HepG2 (cell line): Measurements from ENCODE around the gene RASSF4. TPM values are rescaled to one million over a fixed set of nuclear protein-coding genes. Genes with fewer than 3 reads are reported as not detected.

Source experiments
- AHR ChIP-seq: IDR thresholded peaks from 2 replicates; pipeline ENCODE4 v1.6.1; 2018; ENCODE audit warnings: missing genetic modification reagents, missing compliant biosample characterization
- BHLHE40 ChIP-seq: IDR thresholded peaks from 2 replicates; pipeline ENCODE4 v1.6.1; 2011; ENCODE audit warnings: low read length, improper control_type of control experiment
- CBFB ChIP-seq: sonication (generic); formaldehyde crosslinking; IDR thresholded peaks from 2 replicates; pipeline ENCODE4 v1.4.0; 2020; ENCODE audit warnings: missing genetic modification reagents
- EEA1 ChIP-seq: sonication (generic); formaldehyde crosslinking; IDR thresholded peaks from 2 replicates; pipeline ENCODE4 v1.5.1; 2020; ENCODE audit warnings: mild to moderate bottlenecking, missing genetic modification reagents, borderline replicate concordance
- EZH2 ChIP-seq: conservative IDR thresholded peaks from 2 replicates; pipeline ENCODE4 v1.6.1; 2012; ENCODE audit warnings: mild to moderate bottlenecking, low read depth, low read length, moderate library complexity
- NBN ChIP-seq: fragments of 450-650 bp; conservative IDR thresholded peaks from 2 replicates; pipeline ENCODE4 v1.6.1; 2017
- PHF5A ChIP-seq: IDR thresholded peaks from one replicate; pipeline ENCODE4 v1.6.1; 2018; ENCODE audit warnings: low read depth, missing genetic modification reagents; ENCODE audit not compliant: unreplicated experiment
- PPARG ChIP-seq: conservative IDR thresholded peaks from 2 replicates; pipeline ENCODE4 v1.6.1; 2016; ENCODE audit warnings: missing biosample characterization, missing genetic modification reagents
- RELA ChIP-seq: sonication (generic); formaldehyde crosslinking; IDR thresholded peaks from 2 replicates; pipeline ENCODE4 v1.4.0; 2020; ENCODE audit warnings: missing genetic modification reagents
- RFXANK ChIP-seq: IDR thresholded peaks from 2 replicates; pipeline ENCODE4 v1.6.1; 2016
- SSRP1 ChIP-seq: IDR thresholded peaks from 2 replicates; pipeline ENCODE4 v1.6.1; 2016; ENCODE audit warnings: control low read depth
- ZFP82 ChIP-seq: sonication (generic); formaldehyde crosslinking; IDR thresholded peaks from 2 replicates; pipeline ENCODE4 v1.5.1; 2020; ENCODE audit warnings: mild to moderate bottlenecking, missing genetic modification reagents, borderline replicate concordance
- ZNF33B ChIP-seq: sonication (generic); formaldehyde crosslinking; IDR thresholded peaks from 2 replicates; pipeline ENCODE4 v1.5.1; 2020; ENCODE audit warnings: mild to moderate bottlenecking, missing genetic modification reagents
- ZNF558 ChIP-seq: sonication (generic); formaldehyde crosslinking; IDR thresholded peaks from 2 replicates; pipeline ENCODE4 v1.9.0; 2022; ENCODE audit warnings: mild to moderate bottlenecking, missing genetic modification reagents, borderline replicate concordance
- ZNF7 ChIP-seq: IDR thresholded peaks from 2 replicates; pipeline ENCODE4 v1.6.1; 2016; ENCODE audit warnings: missing biosample characterization, missing genetic modification reagents
- ZNF850 ChIP-seq: sonication (generic); formaldehyde crosslinking; conservative IDR thresholded peaks from 2 replicates; pipeline ENCODE4 v1.9.0; 2021; ENCODE audit warnings: mild to moderate bottlenecking, missing genetic modification reagents
- polyA plus RNA-seq, 8 experiments: library from polyadenylated mRNA; depleted of rRNA in 3 of 8; stranded (reverse) in 7 of 8; unstranded in 1 of 8; fragments of >200 nt; fragmentation: Illumina TruSeq in 4 of 8; extraction: Trizol in 4 of 8; gene quantifications; 2 replicates each; pipeline versions ENCODE4 v1.2.1 to v1.2.3, GENCODE V29; 2011 to 2016; ENCODE audit warnings: low read depth in 4 of 8, missing spikeins in 1 of 8, mixed read lengths in 1 of 8; ENCODE audit not compliant: insufficient read depth in 1 of 8
- total RNA-seq, 5 experiments: library from RNA; depleted of rRNA; stranded (reverse); fragments of >200 nt; fragmentation: Illumina TruSeq; extraction: Trizol; gene quantifications; 2 replicates each; pipeline ENCODE4 v1.2.3, GENCODE V29; 2016; ENCODE audit warnings: low read depth in 1 of 5
- TF ChIP-seq, protein P1 (sequence below): IDR thresholded peaks from 2 replicates; pipeline ENCODE4 v1.6.1; 2016; ENCODE audit warnings: low read depth, borderline replicate concordance
- TF ChIP-seq, protein P2 (sequence below): sonication (generic); formaldehyde crosslinking; IDR thresholded peaks from 2 replicates; pipeline ENCODE4 v1.8.1; 2023; ENCODE audit warnings: mild to moderate bottlenecking, missing genetic modification reagents, borderline replicate concordance
- TF ChIP-seq, protein P3 (sequence below): sonication (generic); formaldehyde crosslinking; IDR thresholded peaks from 2 replicates; pipeline ENCODE4 v1.4.0; 2020; ENCODE audit warnings: missing genetic modification reagents
- TF ChIP-seq, protein P4 (sequence below): IDR thresholded peaks from 2 replicates; pipeline ENCODE4 v1.6.1; 2016; ENCODE audit warnings: mild to moderate bottlenecking, missing biosample characterization, missing genetic modification reagents
- TF ChIP-seq, protein P5 (sequence below): IDR thresholded peaks from 2 replicates; pipeline ENCODE4 v1.6.1; 2016; ENCODE audit warnings: low read depth, missing genetic modification reagents, missing compliant biosample characterization

The RASSF4 gene
- total and polyA plus RNA-seq, 2 of the 13 experiments (the other 11 are each of a cell fraction or from before 2014, with no cell fraction given) = 34.0 to 51.7 TPM

DNA sequence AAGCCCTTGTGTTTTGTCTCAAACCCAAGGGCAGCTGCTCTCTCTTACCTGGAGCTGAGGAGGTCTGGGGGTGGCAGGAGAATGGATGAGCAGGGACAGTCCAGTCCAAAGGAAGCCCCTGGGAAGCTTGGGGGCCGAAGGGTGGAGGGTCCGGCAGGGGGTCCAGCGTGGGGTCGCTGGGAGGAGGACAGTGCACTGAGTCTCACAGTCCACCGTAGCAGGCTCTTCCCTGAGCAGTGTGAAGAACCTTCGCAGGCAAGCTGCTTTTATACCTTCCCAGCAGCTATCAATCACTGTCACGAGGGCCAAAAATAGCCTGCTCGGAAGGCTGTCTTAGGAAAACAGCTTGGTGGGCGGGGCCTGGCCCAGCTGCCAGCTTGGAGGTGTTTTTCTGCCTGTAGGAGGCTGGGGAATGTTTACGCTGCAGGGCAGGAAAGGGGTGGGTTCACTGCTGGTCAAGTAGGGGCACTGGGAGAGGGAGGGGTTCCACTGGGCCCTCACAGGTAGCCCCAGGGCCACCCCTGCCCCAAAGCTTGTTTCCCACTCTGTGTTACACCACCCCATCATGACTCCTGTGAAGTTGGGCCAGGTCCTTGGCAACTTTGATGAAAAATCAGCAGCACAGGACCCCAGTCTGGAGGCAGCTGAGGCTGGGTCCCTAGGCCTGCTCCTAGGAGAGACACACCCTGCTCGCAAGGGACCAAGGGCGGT lies 19.1 kb downstream of the RASSF4 start, which contains the start of gene DEPP1 (continued):
- TF ChIP-seq EEA1 (CRISPR knock-in tag) (peak; percentile 67; the same call in 1 of the 2 replicates), ZNF7 (CRISPR knock-in tag) (no peak), CBFB (CRISPR knock-in tag) (peak; percentile 71; the same call in 1 of the 2 replicates), ZNF850 (CRISPR knock-in tag) (no peak), PHF5A (CRISPR knock-in tag) (peak; percentile 89), ZNF558 (CRISPR knock-in tag) (peak; percentile 76; the same call in 1 of the 2 replicates), PPARG (CRISPR knock-in tag) (peak; percentile 90), ZNF33B (CRISPR knock-in tag) (peak; percentile 88; the same call in 1 of the 2 replicates), BHLHE40 (peak; percentile 53; the same call in 1 of the 2 replicates), AHR (CRISPR knock-in tag) (peak; percentile 93), EZH2 (no peak), ZFP82 (no peak), SSRP1 (CRISPR knock-in tag) (peak; percentile 96), NBN (no peak), RELA (CRISPR knock-in tag) (peak; percentile 60; the same call in 1 of the 2 replicates), RFXANK (CRISPR knock-in tag) (0 out of 2 replicates have a peak, but pooled peaks have one; percentile 77)
- TF ChIP-seq, protein P1, sequence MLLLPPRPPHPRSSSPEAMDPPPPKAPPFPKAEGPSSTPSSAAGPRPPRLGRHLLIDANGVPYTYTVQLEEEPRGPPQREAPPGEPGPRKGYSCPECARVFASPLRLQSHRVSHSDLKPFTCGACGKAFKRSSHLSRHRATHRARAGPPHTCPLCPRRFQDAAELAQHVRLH (CRISPR knock-in tag) = peak; percentile 97
- TF ChIP-seq, protein P2, sequence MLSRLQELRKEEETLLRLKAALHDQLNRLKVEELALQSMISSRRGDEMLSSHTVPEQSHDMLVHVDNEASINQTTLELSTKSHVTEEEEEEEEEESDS (CRISPR knock-in tag) = no peak
- TF ChIP-seq, protein P3, sequence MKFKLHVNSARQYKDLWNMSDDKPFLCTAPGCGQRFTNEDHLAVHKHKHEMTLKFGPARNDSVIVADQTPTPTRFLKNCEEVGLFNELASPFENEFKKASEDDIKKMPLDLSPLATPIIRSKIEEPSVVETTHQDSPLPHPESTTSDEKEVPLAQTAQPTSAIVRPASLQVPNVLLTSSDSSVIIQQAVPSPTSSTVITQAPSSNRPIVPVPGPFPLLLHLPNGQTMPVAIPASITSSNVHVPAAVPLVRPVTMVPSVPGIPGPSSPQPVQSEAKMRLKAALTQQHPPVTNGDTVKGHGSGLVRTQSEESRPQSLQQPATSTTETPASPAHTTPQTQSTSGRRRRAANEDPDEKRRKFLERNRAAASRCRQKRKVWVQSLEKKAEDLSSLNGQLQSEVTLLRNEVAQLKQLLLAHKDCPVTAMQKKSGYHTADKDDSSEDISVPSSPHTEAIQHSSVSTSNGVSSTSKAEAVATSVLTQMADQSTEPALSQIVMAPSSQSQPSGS (CRISPR knock-in tag) = peak; percentile 90
- TF ChIP-seq, protein P4, sequence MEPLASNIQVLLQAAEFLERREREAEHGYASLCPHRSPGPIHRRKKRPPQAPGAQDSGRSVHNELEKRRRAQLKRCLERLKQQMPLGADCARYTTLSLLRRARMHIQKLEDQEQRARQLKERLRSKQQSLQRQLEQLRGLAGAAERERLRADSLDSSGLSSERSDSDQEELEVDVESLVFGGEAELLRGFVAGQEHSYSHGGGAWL = peak; percentile 91
- TF ChIP-seq, protein P5, sequence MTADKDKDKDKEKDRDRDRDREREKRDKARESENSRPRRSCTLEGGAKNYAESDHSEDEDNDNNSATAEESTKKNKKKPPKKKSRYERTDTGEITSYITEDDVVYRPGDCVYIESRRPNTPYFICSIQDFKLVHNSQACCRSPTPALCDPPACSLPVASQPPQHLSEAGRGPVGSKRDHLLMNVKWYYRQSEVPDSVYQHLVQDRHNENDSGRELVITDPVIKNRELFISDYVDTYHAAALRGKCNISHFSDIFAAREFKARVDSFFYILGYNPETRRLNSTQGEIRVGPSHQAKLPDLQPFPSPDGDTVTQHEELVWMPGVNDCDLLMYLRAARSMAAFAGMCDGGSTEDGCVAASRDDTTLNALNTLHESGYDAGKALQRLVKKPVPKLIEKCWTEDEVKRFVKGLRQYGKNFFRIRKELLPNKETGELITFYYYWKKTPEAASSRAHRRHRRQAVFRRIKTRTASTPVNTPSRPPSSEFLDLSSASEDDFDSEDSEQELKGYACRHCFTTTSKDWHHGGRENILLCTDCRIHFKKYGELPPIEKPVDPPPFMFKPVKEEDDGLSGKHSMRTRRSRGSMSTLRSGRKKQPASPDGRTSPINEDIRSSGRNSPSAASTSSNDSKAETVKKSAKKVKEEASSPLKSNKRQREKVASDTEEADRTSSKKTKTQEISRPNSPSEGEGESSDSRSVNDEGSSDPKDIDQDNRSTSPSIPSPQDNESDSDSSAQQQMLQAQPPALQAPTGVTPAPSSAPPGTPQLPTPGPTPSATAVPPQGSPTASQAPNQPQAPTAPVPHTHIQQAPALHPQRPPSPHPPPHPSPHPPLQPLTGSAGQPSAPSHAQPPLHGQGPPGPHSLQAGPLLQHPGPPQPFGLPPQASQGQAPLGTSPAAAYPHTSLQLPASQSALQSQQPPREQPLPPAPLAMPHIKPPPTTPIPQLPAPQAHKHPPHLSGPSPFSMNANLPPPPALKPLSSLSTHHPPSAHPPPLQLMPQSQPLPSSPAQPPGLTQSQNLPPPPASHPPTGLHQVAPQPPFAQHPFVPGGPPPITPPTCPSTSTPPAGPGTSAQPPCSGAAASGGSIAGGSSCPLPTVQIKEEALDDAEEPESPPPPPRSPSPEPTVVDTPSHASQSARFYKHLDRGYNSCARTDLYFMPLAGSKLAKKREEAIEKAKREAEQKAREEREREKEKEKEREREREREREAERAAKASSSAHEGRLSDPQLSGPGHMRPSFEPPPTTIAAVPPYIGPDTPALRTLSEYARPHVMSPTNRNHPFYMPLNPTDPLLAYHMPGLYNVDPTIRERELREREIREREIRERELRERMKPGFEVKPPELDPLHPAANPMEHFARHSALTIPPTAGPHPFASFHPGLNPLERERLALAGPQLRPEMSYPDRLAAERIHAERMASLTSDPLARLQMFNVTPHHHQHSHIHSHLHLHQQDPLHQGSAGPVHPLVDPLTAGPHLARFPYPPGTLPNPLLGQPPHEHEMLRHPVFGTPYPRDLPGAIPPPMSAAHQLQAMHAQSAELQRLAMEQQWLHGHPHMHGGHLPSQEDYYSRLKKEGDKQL (CRISPR knock-in tag) = peak; percentile 74; the same call in 1 of the 2 replicates
